HepG2 (cell line): ENCODE results near the gene SGTB. TPM values are rescaled to one million over a fixed set of nuclear protein-coding genes. Genes with fewer than 3 reads are reported as not detected.

Experiments used
- ATAC-seq: fragments of 200-7000 bp; cut with Tn5 transposase; 3 replicates; pipeline ENCODE4 v1.9.1; 2020; ENCODE audit warnings: mild to moderate bottlenecking, moderate library complexity
- BruUV-seq: library from RNA; stranded (reverse); fragments of 400-500 nt; replicated peaks from 2 replicates; lab custom pipeline; 2021; lab: Mats Ljungman, UMichigan
- CTCF ChIA-PET: fragments of 300-600 bp; formaldehyde crosslinking; extraction: SDS; loops from one replicate; lab custom pipeline; 2021; ENCODE audit warnings: low total read pairs, inconsistent platforms, low intra/inter-chr PET ratio; lab: Yijun Ruan, JAX
- POLR2A ChIA-PET: fragments of 350-600 bp; sonication (Branson Sonifier 250); formaldehyde crosslinking; loops from one replicate; lab custom pipeline; 2020; ENCODE audit warnings: antibody characterized with exemption, inconsistent platforms; lab: Yijun Ruan, JAX
- DNase-seq: peaks from one replicate; pipeline ENCODE4 v3.0.0-alpha.2; 2015; ENCODE audit warnings: low spot score
- FAIRE-seq: peaks from 3 replicates; lab custom pipeline; 2011; peaks lifted over from hg19 to GRCh38; lab: Jason Lieb, UNC
- H2AFZ ChIP-seq: one replicate; pipeline ENCODE4 v1.6.1; 2011; ENCODE audit warnings: low read length, inconsistent platforms
- H3K27ac ChIP-seq: fragments of 300-600 bp; 3 replicates; pipeline ENCODE4 v1.8.0; 2011; ENCODE audit warnings: mixed run types, mild to moderate bottlenecking, mixed read lengths, low read length, inconsistent platforms; ENCODE audit not compliant: insufficient read depth; ENCODE audit errors: extremely low read length
- H3K27me3 ChIP-seq, 2 experiments: fragments of 200-600 bp in 1 of 2; 2 replicates in 1 of 2; 3 replicates in 1 of 2; pipeline versions ENCODE4 v1.6.0 to v1.8.0; 2011; ENCODE audit warnings: low read length in 2 of 2, mild to moderate bottlenecking in 2 of 2, moderate library complexity in 2 of 2, inconsistent platforms in 1 of 2; ENCODE audit not compliant: insufficient read depth in 2 of 2, control insufficient read depth in 1 of 2
- H3K36me3 ChIP-seq, 2 experiments: fragments of 200-600 bp in 1 of 2; replicated peaks in 1 of 2; 2 replicates in 1 of 2; 3 replicates in 1 of 2; pipeline versions ENCODE4 v1.5.1 to v1.8.0; 2011; ENCODE audit warnings: low read length in 2 of 2, inconsistent platforms in 1 of 2; ENCODE audit not compliant: insufficient read depth in 2 of 2, control insufficient read depth in 1 of 2
- H3K4me1 ChIP-seq: 2 replicates; pipeline ENCODE4 v1.5.1; 2012; ENCODE audit warnings: low read length, inconsistent platforms; ENCODE audit not compliant: insufficient read depth
- H3K4me2 ChIP-seq: 2 replicates; pipeline ENCODE4 v1.6.0; 2011; ENCODE audit warnings: low read depth, low read length, inconsistent platforms
- H3K4me3 ChIP-seq, 3 experiments: fragments of 200-600 bp in 1 of 3; sonication (generic), shearing (Covaris generic) in 1 of 3; replicated peaks in 1 of 3; 2 replicates each; pipeline ENCODE4 v1.5.1; 2011 to 2016; ENCODE audit warnings: low read length in 3 of 3, inconsistent platforms in 2 of 3, low read depth in 2 of 3, mild to moderate bottlenecking in 2 of 3, control low read depth in 1 of 3, mixed read lengths in 1 of 3; ENCODE audit not compliant: insufficient read depth in 1 of 3
- H3K79me2 ChIP-seq: one replicate; pipeline ENCODE4 v1.6.1; 2011; ENCODE audit warnings: low read length, inconsistent platforms; ENCODE audit not compliant: insufficient read depth
- H3K9ac ChIP-seq: 2 replicates; pipeline ENCODE4 v1.6.0; 2011; ENCODE audit warnings: mild to moderate bottlenecking, low read depth, low read length, inconsistent platforms; ENCODE audit not compliant: insufficient read depth
- H3K9me3 ChIP-seq: 2 replicates; pipeline ENCODE4 v1.5.1; 2012; ENCODE audit warnings: mild to moderate bottlenecking, low read length
- H4K20me1 ChIP-seq: 2 replicates; pipeline ENCODE4 v1.6.0; 2011; ENCODE audit warnings: inconsistent platforms, mild to moderate bottlenecking, low read length, moderate library complexity; ENCODE audit not compliant: insufficient read depth
- CHD4 ChIP-seq: fragments of 200-600 bp; sonication (generic); IDR thresholded peaks from 2 replicates; pipeline ENCODE4 v1.7.0; 2017; ENCODE audit warnings: mild to moderate bottlenecking, low read length, borderline replicate concordance
- DZIP1 ChIP-seq: sonication (generic); formaldehyde crosslinking; IDR thresholded peaks from 2 replicates; pipeline ENCODE4 v1.5.0; 2020; ENCODE audit warnings: mild to moderate bottlenecking, missing genetic modification reagents
- GTF3A ChIP-seq: sonication (generic); formaldehyde crosslinking; conservative IDR thresholded peaks from 2 replicates; pipeline ENCODE4 v1.4.0; 2020; ENCODE audit warnings: mild to moderate bottlenecking, missing genetic modification reagents
- MED13 ChIP-seq: sonication (generic); formaldehyde crosslinking; IDR thresholded peaks from 2 replicates; pipeline ENCODE4 v1.5.0; 2020; ENCODE audit warnings: missing genetic modification reagents
- ZNF253 ChIP-seq: sonication (generic); formaldehyde crosslinking; IDR thresholded peaks from 2 replicates; pipeline ENCODE4 v1.8.0; 2022; ENCODE audit warnings: mild to moderate bottlenecking, missing genetic modification reagents, borderline replicate concordance
- ZNF660 ChIP-seq: sonication (generic); formaldehyde crosslinking; IDR thresholded peaks from 2 replicates; pipeline ENCODE4 v1.5.1; 2020; ENCODE audit warnings: mild to moderate bottlenecking, low read depth, missing genetic modification reagents, borderline replicate concordance
- ZSCAN21 ChIP-seq: sonication (generic); formaldehyde crosslinking; IDR thresholded peaks from 2 replicates; pipeline ENCODE4 v1.8.0; 2022; ENCODE audit warnings: mild to moderate bottlenecking, missing genetic modification reagents, moderate library complexity, borderline replicate concordance
- WGBS: methylation state at CpG from one replicate; pipeline ENCODE4 v1.1.6; 2017; ENCODE audit warnings: low lambda C conversion rate; 5-methylcytosine and 5-hydroxymethylcytosine counted together
- in situ Hi-C: cut with HindIII; loops from 2 replicates; pipeline ENCODE4 v1.10.0; 2017; ENCODE audit warnings: low pct_unique_long_range_greater_than_20kb; ENCODE audit not compliant: extremely low pct_ligation_motif_present
- intact Hi-C: fragments of 100-400 bp; cut with micrococcal nuclease; formaldehyde crosslinking; loops from one replicate; pipeline ENCODE4 v1.10.0; 2022; ENCODE audit not compliant: unreplicated experiment
- polyA plus RNA-seq, 8 experiments: library from polyadenylated mRNA; depleted of rRNA in 3 of 8; stranded (reverse) in 7 of 8; unstranded in 1 of 8; fragments of >200 nt; fragmentation: Illumina TruSeq in 4 of 8; extraction: Trizol in 4 of 8; gene quantifications; 2 replicates each; pipeline versions ENCODE4 v1.2.1 to v1.2.3, GENCODE V29; 2011 to 2016; ENCODE audit warnings: low read depth in 4 of 8, missing spikeins in 1 of 8, mixed read lengths in 1 of 8; ENCODE audit not compliant: insufficient read depth in 1 of 8
- total RNA-seq, 5 experiments: library from RNA; depleted of rRNA; stranded (reverse); fragments of >200 nt; fragmentation: Illumina TruSeq; extraction: Trizol; gene quantifications; 2 replicates each; pipeline ENCODE4 v1.2.3, GENCODE V29; 2016; ENCODE audit warnings: low read depth in 1 of 5
- TF ChIP-seq, protein P1 (sequence below): sonication (generic); formaldehyde crosslinking; IDR thresholded peaks from 2 replicates; pipeline ENCODE4 v1.9.0; 2021; ENCODE audit warnings: missing genetic modification reagents, mild to moderate bottlenecking, borderline replicate concordance

The SGTB gene
- total and polyA plus RNA-seq, 2 of the 13 experiments (the other 11 are each of a cell fraction or from before 2014, with no cell fraction given), result 5.2 to 11.2 TPM

GRCh38 chr5:65766781-65767180 is 44.9 kb upstream of the SGTB start (continued):
- TF ChIP-seq, protein P1, sequence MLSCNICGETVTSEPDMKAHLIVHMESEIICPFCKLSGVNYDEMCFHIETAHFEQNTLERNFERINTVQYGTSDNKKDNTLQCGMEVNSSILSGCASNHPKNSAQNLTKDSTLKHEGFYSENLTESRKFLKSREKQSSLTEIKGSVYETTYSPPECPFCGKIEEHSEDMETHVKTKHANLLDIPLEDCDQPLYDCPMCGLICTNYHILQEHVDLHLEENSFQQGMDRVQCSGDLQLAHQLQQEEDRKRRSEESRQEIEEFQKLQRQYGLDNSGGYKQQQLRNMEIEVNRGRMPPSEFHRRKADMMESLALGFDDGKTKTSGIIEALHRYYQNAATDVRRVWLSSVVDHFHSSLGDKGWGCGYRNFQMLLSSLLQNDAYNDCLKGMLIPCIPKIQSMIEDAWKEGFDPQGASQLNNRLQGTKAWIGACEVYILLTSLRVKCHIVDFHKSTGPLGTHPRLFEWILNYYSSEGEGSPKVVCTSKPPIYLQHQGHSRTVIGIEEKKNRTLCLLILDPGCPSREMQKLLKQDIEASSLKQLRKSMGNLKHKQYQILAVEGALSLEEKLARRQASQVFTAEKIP (CRISPR knock-in tag), result no peak
- no peak for TF ChIP-seq ZNF253 (CRISPR knock-in tag)

GRCh38 chr5:65766175-65766574 is 44.3 kb upstream of the SGTB start:
- H3K4me1 ChIP-seq, result no peaks in the 10 kb centered on the region
- no peak overlapping the region for H2AFZ ChIP-seq
- in situ Hi-C loops, result no loop called here
- H3K36me3 ChIP-seq, result peaks cover 2 to 14% of the 10 kb centered on the region in 2 experiments; a peak in 3 of 5 replicates
- DNase-seq, result no peak
- H3K4me2 ChIP-seq, result no peak overlapping the region
- H4K20me1 ChIP-seq, result no peaks in the 10 kb centered on the region
- H3K4me3 ChIP-seq, result no peak overlapping the region
- BruUV-seq, result no TSS peak
- intact Hi-C loops, result no loop called here
- TF ChIP-seq ZSCAN21 (CRISPR knock-in tag) (no peak), GTF3A (CRISPR knock-in tag) (no peak), MED13 (CRISPR knock-in tag) (no peak), ZNF660 (CRISPR knock-in tag) (no peak), DZIP1 (CRISPR knock-in tag) (no peak), CHD4 (no peak)
- TF ChIP-seq, all 625 proteins: peak for 0
- Histone ChIP-seq H3K9me3 (no peaks in the 10 kb centered on the region), H3K27me3 (no peaks in the 10 kb centered on the region; a peak in 1 of 5 replicates), H3K9ac (no peak overlapping the region), H3K79me2 (no peaks in the 10 kb centered on the region), H3K27ac (no peak overlapping the region)
- CTCF ChIA-PET, result no interaction called here
- POLR2A ChIA-PET, result no interaction called here
- FAIRE-seq (no peak), ATAC-seq (no peak)
- 100% methylated on average over 2 of the region's 2 CpGs for WGBS
